Mesendoderm (in vitro differentiated cells): ENCODE data around the gene ECT2L.

ENCODE experiments used
- DNase-seq: peaks from one replicate; pipeline ENCODE4 v3.0.0; 2013
- H2AK5ac ChIP-seq: 2 replicates; pipeline ENCODE4 v1.6.1; 2013; ENCODE audit warnings: low read length, inconsistent platforms
- H2BK120ac ChIP-seq: 2 replicates; pipeline ENCODE4 v1.6.1; 2013; ENCODE audit warnings: low read depth, mild to moderate bottlenecking, low read length, moderate library complexity, mixed read lengths
- H2BK15ac ChIP-seq: replicated peaks from 2 replicates; pipeline ENCODE4 v1.6.1; 2013; ENCODE audit warnings: low read depth, mild to moderate bottlenecking, moderate library complexity
- H2BK5ac ChIP-seq: 2 replicates; pipeline ENCODE4 v1.6.1; 2013; ENCODE audit warnings: low read length, inconsistent platforms
- H3K18ac ChIP-seq: 2 replicates; pipeline ENCODE4 v1.6.1; 2013; ENCODE audit warnings: mild to moderate bottlenecking, low read length, mixed read lengths
- H3K23ac ChIP-seq: one replicate; pipeline ENCODE4 v1.6.1; 2013; ENCODE audit warnings: low read length
- H3K27ac ChIP-seq: 2 replicates; pipeline ENCODE4 v1.5.1; 2013; ENCODE audit warnings: low read depth, mild to moderate bottlenecking, inconsistent platforms, low read length, moderate library complexity
- H3K27me3 ChIP-seq: 2 replicates; pipeline ENCODE4 v1.6.1; 2013; ENCODE audit warnings: low read length, control low read depth, mild to moderate bottlenecking, inconsistent platforms; ENCODE audit not compliant: insufficient read depth, poor library complexity
- H3K36me3 ChIP-seq: 2 replicates; pipeline ENCODE4 v1.6.1; 2013; ENCODE audit warnings: low read length, inconsistent platforms; ENCODE audit not compliant: control insufficient read depth, insufficient read depth
- H3K4ac ChIP-seq: one replicate; pipeline ENCODE4 v1.6.1; 2013; ENCODE audit warnings: low read depth, mild to moderate bottlenecking, low read length, moderate library complexity
- H3K4me1 ChIP-seq: 2 replicates; pipeline ENCODE4 v1.6.1; 2013; ENCODE audit warnings: low read depth, low read length, inconsistent platforms; ENCODE audit not compliant: control insufficient read depth
- H3K4me2 ChIP-seq: 2 replicates; pipeline ENCODE4 v1.6.1; 2013; ENCODE audit warnings: low read length
- H3K4me3 ChIP-seq: 2 replicates; pipeline ENCODE4 v1.5.1; 2013; ENCODE audit warnings: mild to moderate bottlenecking, low read length
- H3K56ac ChIP-seq: one replicate; pipeline ENCODE4 v1.6.1; 2013; ENCODE audit warnings: low read length
- H3K79me1 ChIP-seq: 2 replicates; pipeline ENCODE4 v1.6.1; 2013; ENCODE audit warnings: low read length, inconsistent platforms
- H3K79me2 ChIP-seq: 2 replicates; pipeline ENCODE4 v1.6.1; 2013; ENCODE audit warnings: mild to moderate bottlenecking, low read length; ENCODE audit not compliant: control insufficient read depth, insufficient read depth
- H3K9ac ChIP-seq: 2 replicates; pipeline ENCODE4 v1.6.1; 2013; ENCODE audit warnings: low read length, inconsistent platforms
- H4K5ac ChIP-seq: one replicate; pipeline ENCODE4 v1.6.1; 2013; ENCODE audit warnings: low read length
- H4K8ac ChIP-seq: one replicate; pipeline ENCODE4 v1.6.1; 2013; ENCODE audit warnings: low read depth, mild to moderate bottlenecking, control low read depth, low read length, moderate library complexity
- WGBS: extraction: QIAGEN DNeasy Blood & Tissue Kit; methylation state at CpG from one replicate; pipeline ENCODE4 v1.1.7; 2013; ENCODE audit warnings: low lambda C conversion rate, missing lambda C conversion rate; ENCODE audit not compliant: insufficient coverage; ENCODE audit errors: extremely low coverage; 5-methylcytosine and 5-hydroxymethylcytosine counted together

Gene ECT2L

DNA sequence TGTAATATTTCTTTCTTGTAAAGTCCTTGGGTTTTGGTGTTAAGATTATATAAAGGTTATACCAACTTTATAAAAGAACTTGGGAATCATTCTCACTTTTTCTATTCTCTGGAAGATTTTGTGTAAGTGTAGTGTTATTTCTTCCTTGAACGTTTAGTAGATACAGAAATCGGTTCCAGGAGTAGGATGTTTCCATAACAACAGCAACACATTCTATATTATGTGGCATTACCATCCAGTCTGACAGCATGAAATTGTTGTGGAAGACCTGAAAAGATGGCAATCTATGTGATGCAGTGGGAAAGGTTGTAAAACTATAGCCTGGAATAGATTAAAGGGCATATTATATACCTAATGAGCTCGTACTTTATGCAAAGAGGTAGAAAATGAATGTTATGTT is 13.8 kb downstream of the ECT2L start:
- Histone ChIP-seq H3K79me2 (no peaks in the 10 kb centered on the region), H2BK15ac (no peak overlapping the region), H3K18ac (no peak overlapping the region), H3K27ac (no peak overlapping the region), H3K4ac (no peak overlapping the region), H3K79me1 (no peaks in the 10 kb centered on the region), H2BK120ac (no peak overlapping the region), H4K8ac (no peak overlapping the region), H3K4me1 (no peaks in the 10 kb centered on the region), H3K23ac (no peak overlapping the region), H2AK5ac (no peak overlapping the region), H3K4me3 (no peak overlapping the region), H3K36me3 (no peaks in the 10 kb centered on the region), H2BK5ac (no peak overlapping the region), H3K9ac (no peak overlapping the region), H4K5ac (no peak overlapping the region), H3K27me3 (no peaks in the 10 kb centered on the region), H3K56ac (no peak overlapping the region), H3K4me2 (no peak overlapping the region)
- no peak for DNase-seq
- WGBS = 100% methylated on average over 1 of the region's 3 CpGs

DNA sequence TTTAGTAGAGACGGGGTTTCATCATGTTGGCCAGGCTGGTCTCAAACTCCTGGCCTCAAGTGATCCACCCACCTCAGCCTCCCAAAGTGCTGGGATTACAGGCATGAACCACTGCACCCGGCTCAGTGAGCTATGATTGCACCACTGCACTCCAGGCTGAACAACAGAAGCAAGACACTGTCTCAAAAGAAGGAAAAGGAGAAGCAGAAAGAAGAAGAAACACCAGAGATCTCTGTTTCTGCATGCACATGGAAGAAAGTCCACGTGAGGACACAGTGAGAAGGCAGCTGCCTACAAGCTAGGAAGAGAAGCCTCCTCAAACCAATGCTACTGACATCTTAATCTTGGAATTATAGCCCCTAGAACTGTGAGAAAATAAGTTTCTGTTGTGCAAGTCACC is 16.0 kb downstream of the ECT2L start:
- no peak overlapping the region for H2BK120ac ChIP-seq
- H2BK5ac ChIP-seq = no peak overlapping the region
- H3K4me1 ChIP-seq = no peaks in the 10 kb centered on the region
- H3K79me1 ChIP-seq = no peaks in the 10 kb centered on the region
- H3K4me3 ChIP-seq = no peak overlapping the region
- H3K4me2 ChIP-seq = no peak overlapping the region
- no peak overlapping the region for H3K18ac ChIP-seq
- no peak overlapping the region for H3K4ac ChIP-seq
- no peaks in the 10 kb centered on the region for H3K79me2 ChIP-seq
- H3K36me3 ChIP-seq = no peaks in the 10 kb centered on the region
- no peak overlapping the region for H2BK15ac ChIP-seq
- H4K8ac ChIP-seq = no peak overlapping the region
- no peak overlapping the region for H3K23ac ChIP-seq
- H3K56ac ChIP-seq = no peak overlapping the region
- H2AK5ac ChIP-seq = no peak overlapping the region
- no peak for DNase-seq
- no CpG with 5 or more reads among the region's 3 CpGs for WGBS
- no peak overlapping the region for H3K27ac ChIP-seq
- H3K9ac ChIP-seq = no peak overlapping the region
- no peak overlapping the region for H4K5ac ChIP-seq
- no peaks in the 10 kb centered on the region for H3K27me3 ChIP-seq

DNA sequence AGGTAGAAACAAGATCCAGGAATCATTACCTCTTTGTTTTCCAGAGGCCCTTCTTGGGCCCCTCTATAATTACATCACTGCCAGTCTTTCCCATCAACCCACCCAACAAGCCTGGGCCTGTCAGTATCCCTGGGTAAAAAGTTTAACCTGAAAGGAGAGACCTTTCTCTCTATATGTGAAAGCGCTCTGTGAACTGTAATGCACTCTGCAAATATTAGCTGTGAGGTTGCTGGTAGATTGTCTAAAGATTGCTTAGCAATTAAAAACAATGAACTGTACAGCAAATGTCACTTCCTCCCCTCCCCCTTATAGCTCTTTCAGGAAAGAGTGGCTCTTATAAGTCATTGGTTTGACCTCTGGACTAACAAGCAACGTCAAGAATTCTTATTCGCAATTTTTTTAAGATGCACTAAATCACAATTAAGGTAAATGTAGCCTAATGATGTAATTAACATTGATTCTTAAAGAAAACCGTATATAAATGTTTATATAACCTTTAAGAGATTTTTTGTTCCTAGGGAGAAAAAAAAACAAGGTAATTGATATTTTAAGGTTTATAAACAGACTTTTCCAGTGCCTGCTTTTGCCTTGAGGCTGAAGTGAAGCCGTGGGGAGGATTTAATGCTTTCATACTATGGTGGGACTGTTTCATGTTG is 18.4 kb downstream of the ECT2L start:
- H3K4me3 ChIP-seq = no peak overlapping the region
- no peak overlapping the region for H4K5ac ChIP-seq
- no peak for DNase-seq
- H3K18ac ChIP-seq = no peak overlapping the region
- H3K4ac ChIP-seq = no peak overlapping the region
- no peak overlapping the region for H3K4me2 ChIP-seq
- peaks cover 6% of the 10 kb centered on the region for H3K4me1 ChIP-seq
- no peaks in the 10 kb centered on the region for H3K79me1 ChIP-seq
- no peak overlapping the region for H2BK5ac ChIP-seq
- no CpG with 5 or more reads among the region's 5 CpGs for WGBS
- H2BK15ac ChIP-seq = no peak overlapping the region
- no peak overlapping the region for H3K56ac ChIP-seq
- H3K23ac ChIP-seq = no peak overlapping the region
- H2AK5ac ChIP-seq = no peak overlapping the region
- H3K36me3 ChIP-seq = no peaks in the 10 kb centered on the region
- no peak overlapping the region for H2BK120ac ChIP-seq
- no peaks in the 10 kb centered on the region for H3K27me3 ChIP-seq
- no peak overlapping the region for H4K8ac ChIP-seq
- H3K9ac ChIP-seq = no peak overlapping the region
- H3K79me2 ChIP-seq = no peaks in the 10 kb centered on the region
- H3K27ac ChIP-seq = no peak overlapping the region

DNA sequence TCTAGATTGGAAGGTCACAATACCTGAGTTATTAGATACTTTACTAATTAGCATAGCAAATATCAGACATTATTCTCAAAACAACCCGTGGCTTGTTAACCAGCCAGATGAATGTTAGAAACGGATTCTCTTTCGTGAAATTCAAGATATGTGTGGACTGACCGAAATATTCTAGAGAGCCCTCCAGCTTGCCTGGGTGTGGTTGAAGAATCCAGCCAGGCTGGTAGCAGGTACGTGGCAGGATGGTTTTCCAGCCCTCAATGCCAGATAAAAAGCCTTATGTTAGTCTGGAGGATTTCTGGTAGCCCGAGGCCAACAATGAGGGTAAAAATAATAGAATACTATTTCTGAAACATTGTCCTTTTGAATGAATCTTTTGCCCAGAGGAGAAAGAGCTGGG is 19.3 kb downstream of the ECT2L start:
- no peak overlapping the region for H4K5ac ChIP-seq
- no peak overlapping the region for H3K56ac ChIP-seq
- no peak overlapping the region for H3K9ac ChIP-seq
- no peak overlapping the region for H2AK5ac ChIP-seq
- no peak overlapping the region for H3K4ac ChIP-seq
- no peak overlapping the region for H3K18ac ChIP-seq
- H2BK5ac ChIP-seq = no peak overlapping the region
- no peak for DNase-seq
- no peaks in the 10 kb centered on the region for H3K36me3 ChIP-seq
- no peak overlapping the region for H4K8ac ChIP-seq
- no peaks in the 10 kb centered on the region for H3K27me3 ChIP-seq
- no peaks in the 10 kb centered on the region for H3K79me1 ChIP-seq
- H2BK15ac ChIP-seq = no peak overlapping the region
- peaks cover 6% of the 10 kb centered on the region for H3K4me1 ChIP-seq
- WGBS = no CpG with 5 or more reads among the region's 6 CpGs
- no peak overlapping the region for H3K23ac ChIP-seq
- no peak overlapping the region for H3K4me2 ChIP-seq
- no peak overlapping the region for H3K27ac ChIP-seq
- H2BK120ac ChIP-seq = no peak overlapping the region
- no peaks in the 10 kb centered on the region for H3K79me2 ChIP-seq
- no peak overlapping the region for H3K4me3 ChIP-seq

DNA sequence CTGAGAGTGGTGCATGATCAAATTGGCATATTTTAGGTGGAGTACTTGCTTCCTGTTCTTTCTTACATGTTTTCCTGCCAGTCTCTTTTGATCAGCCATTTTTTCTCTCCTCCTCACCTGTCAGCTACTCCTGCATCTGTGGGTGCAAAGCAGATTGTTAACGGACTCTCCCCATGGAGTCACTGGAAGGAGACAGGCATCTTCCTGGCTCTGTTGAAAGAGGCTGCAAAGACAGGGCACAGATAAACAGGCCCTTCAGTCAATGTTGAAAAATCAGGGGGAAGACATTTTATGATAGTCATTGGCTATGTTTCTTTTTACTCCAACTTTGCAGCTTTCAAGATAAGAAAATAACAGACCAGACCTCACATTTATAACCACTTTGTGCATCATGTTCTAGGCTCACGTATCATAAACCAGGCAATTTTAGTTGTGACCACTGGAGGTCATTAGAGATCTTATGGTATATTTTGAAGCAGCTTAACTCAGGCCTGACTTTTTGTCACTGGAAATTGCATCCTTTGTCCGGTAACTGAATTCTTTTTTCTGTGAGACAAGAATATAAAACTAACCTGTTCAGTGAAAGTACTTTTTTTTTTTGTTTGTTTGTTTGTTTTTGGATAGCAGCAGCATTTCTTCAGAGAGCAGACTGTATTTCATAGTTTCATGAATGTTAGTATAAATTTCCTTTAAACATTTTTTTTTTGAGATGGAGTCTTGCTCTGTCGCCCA is 20.1 kb downstream of the ECT2L start:
- H3K27ac ChIP-seq = no peak overlapping the region
- no peak overlapping the region for H3K9ac ChIP-seq
- no peaks in the 10 kb centered on the region for H3K79me2 ChIP-seq
- no peak overlapping the region for H2BK5ac ChIP-seq
- no peak overlapping the region for H3K23ac ChIP-seq
- no peak overlapping the region for H3K4me3 ChIP-seq
- H3K27me3 ChIP-seq = no peaks in the 10 kb centered on the region
- peak; percentile 74 for DNase-seq
- no peak overlapping the region for H4K5ac ChIP-seq
- WGBS = no CpG with 5 or more reads among the region's 4 CpGs
- no peaks in the 10 kb centered on the region for H3K79me1 ChIP-seq
- H2BK120ac ChIP-seq = no peak overlapping the region
- no peaks in the 10 kb centered on the region for H3K36me3 ChIP-seq
- no peak overlapping the region for H3K56ac ChIP-seq
- no peak overlapping the region for H2AK5ac ChIP-seq
- H2BK15ac ChIP-seq = no peak overlapping the region
- H4K8ac ChIP-seq = no peak overlapping the region
- H3K18ac ChIP-seq = no peak overlapping the region
- H3K4me1 ChIP-seq = peaks cover 6% of the 10 kb centered on the region
- H3K4me2 ChIP-seq = no peak overlapping the region
- H3K4ac ChIP-seq = no peak overlapping the region
